Gastroesophageal sphincter (tissue), 4 donors: Measurements from ENCODE around the gene SFTA2. TPM values are rescaled to one million over a fixed set of nuclear protein-coding genes. Genes with fewer than 3 reads are reported as not detected.

Experiments
- ATAC-seq: fragments of 150-250 bp; one replicate; pipeline ENCODE4 v1.9.1; 2016; ENCODE audit warnings: mild to moderate bottlenecking, moderate library complexity
- H3K27ac ChIP-seq, 4 donors: fragments of 200-600 bp; sonication (generic) in 3 of 4; 1 replicate in 3 of 4; 2 replicates in 1 of 4; pipeline ENCODE4 v1.5.1; 2016 to 2019
- H3K27me3 ChIP-seq: fragments of 200-600 bp; sonication (generic); one replicate; pipeline ENCODE4 v1.5.1; 2019
- H3K36me3 ChIP-seq, 2 donors: fragments of 200-600 bp; sonication (generic); one replicate each; pipeline ENCODE4 v1.5.1; 2019; ENCODE audit warnings: control low read depth in 1 of 2
- H3K4me1 ChIP-seq, 3 donors: fragments of 200-600 bp; sonication (generic); 1 replicate in 2 of 3; 2 replicates in 1 of 3; pipeline ENCODE4 v1.5.1; 2016 to 2019; ENCODE audit warnings: control low read depth in 2 of 3
- H3K4me3 ChIP-seq, 2 donors: fragments of 200-600 bp; sonication (generic); one replicate each; pipeline ENCODE4 v1.5.1; 2019; ENCODE audit warnings: mild to moderate bottlenecking in 1 of 2, moderate library complexity in 1 of 2
- H3K9me3 ChIP-seq, 3 donors: fragments of 200-600 bp; sonication (generic); one replicate each; pipeline ENCODE4 v1.5.1; 2017 to 2019; ENCODE audit warnings: control low read depth in 2 of 3
- CTCF ChIP-seq, 4 experiments: fragments of 200-600 bp in 2 of 4; fragments of 450-650 bp in 2 of 4; sonication (generic) in 1 of 4; IDR thresholded peaks; one replicate each; pipeline ENCODE4 v1.5.1; 2017 to 2019; ENCODE audit warnings: antibody characterized with exemption in 4 of 4, mild to moderate bottlenecking in 2 of 4, moderate library complexity in 2 of 4
- EP300 ChIP-seq: sonication (generic); formaldehyde crosslinking; IDR thresholded peaks from one replicate; pipeline ENCODE4 v1.6.1; 2017; ENCODE audit warnings: antibody characterized with exemption, mild to moderate bottlenecking
- POLR2A ChIP-seq, 2 donors: fragments of 450-650 bp; IDR thresholded peaks; one replicate each; pipeline ENCODE4 v1.6.1; 2017; ENCODE audit warnings: antibody characterized with exemption in 2 of 2, mild to moderate bottlenecking in 2 of 2, moderate library complexity in 1 of 2
- POLR2AphosphoS5 ChIP-seq: sonication (generic); formaldehyde crosslinking; IDR thresholded peaks from one replicate; pipeline ENCODE4 v1.6.1; 2017; ENCODE audit warnings: antibody characterized with exemption
- WGBS, 2 donors: methylation state at CpG; one replicate each; pipeline ENCODE4 v1.1.5; 2018; ENCODE audit warnings: low coverage in 1 of 2; 5-methylcytosine and 5-hydroxymethylcytosine counted together
- total RNA-seq, 4 donors: library from RNA; depleted of rRNA; stranded (reverse); fragments of >200 nt; gene quantifications; one replicate each; pipeline ENCODE4 v1.1.0, GENCODE V29; 2016

The SFTA2 gene
- total RNA-seq, 4 donors from 2014 or later, result not detected

- no peak for ATAC-seq
- WGBS, 2 donors, result 70% methylated on average over 8 of the region's 10 CpGs; no CpG with 5 or more reads in 1 of the 2 donors
- Histone ChIP-seq H3K4me3 (no peak overlapping the region), H3K4me1 (peaks cover 0 to 4% (median 0%) of the 10 kb centered on the region in 3 donors), H3K36me3 (peaks cover 0 to 95% of the 10 kb centered on the region in 2 donors), H3K27ac (no peak overlapping the region), H3K27me3 (no peaks in the 10 kb centered on the region), H3K9me3 (no peaks in the 10 kb centered on the region)
- no peak for TF ChIP-seq CTCF (IDR thresholded peaks at IDR 0.05)
- no peak for TF ChIP-seq POLR2AphosphoS5
- TF ChIP-seq EP300, result no peak
Measured at GRCh38 chr6:30895343-30895742, 36.6 kb downstream of the SFTA2 start.

- WGBS, 2 donors, result 81 to 92% methylated on average over 2 to 3 of the region's 3 CpGs
- Histone ChIP-seq H3K27me3 (no peaks in the 10 kb centered on the region), H3K9me3 (no peaks in the 10 kb centered on the region), H3K36me3 (peaks cover 0 to 98% of the 10 kb centered on the region in 2 donors), H3K4me1 (peaks cover 0 to 8% (median 0%) of the 10 kb centered on the region in 3 donors), H3K4me3 (no peak overlapping the region), H3K27ac (no peak overlapping the region)
- TF ChIP-seq POLR2A (IDR thresholded peaks at IDR 0.05) (no peak), POLR2AphosphoS5 (no peak), CTCF (IDR thresholded peaks at IDR 0.05) (no peak), EP300 (no peak)
- no peak for ATAC-seq
Measured at GRCh38 chr6:30894935-30895334, 37.0 kb downstream of the SFTA2 start.

- Histone ChIP-seq H3K9me3 (no peaks in the 10 kb centered on the region), H3K27me3 (no peaks in the 10 kb centered on the region), H3K36me3 (peaks cover 0 to 98% of the 10 kb centered on the region in 2 donors), H3K4me3 (no peak overlapping the region), H3K4me1 (peaks cover 0 to 10% (median 0%) of the 10 kb centered on the region in 3 donors), H3K27ac (no peak overlapping the region)
- TF ChIP-seq POLR2A (IDR thresholded peaks at IDR 0.05) (no peak), CTCF (IDR thresholded peaks at IDR 0.05) (no peak), POLR2AphosphoS5 (no peak), EP300 (no peak)
- 90 to 92% methylated on average over 6 to 7 of the region's 12 CpGs for WGBS, 2 donors
- ATAC-seq, result no peak
Measured at GRCh38 chr6:30894381-30894780, 37.6 kb downstream of the SFTA2 start.

DNA sequence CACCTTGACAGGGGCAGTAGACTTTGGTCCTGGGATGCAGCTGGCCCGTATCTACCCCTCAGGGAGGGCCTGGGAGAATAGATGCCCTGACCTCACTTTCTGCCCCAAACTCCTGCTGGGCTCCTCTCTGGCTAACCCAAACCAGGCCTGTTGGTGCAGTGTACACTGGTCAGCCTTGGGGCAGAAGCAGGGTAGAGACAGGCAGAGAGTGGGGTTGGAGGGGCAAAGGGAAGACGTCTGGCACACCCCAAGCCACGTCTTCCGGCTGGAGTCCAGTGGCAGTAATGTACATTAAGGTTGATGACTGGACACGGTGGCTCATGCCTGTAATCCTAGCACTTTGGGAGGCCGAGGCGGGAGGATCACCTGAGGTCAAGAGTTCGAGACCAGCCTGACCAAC is 38.3 kb downstream of the SFTA2 start:
- no peaks in the 10 kb centered on the region for H3K9me3 ChIP-seq
- TF ChIP-seq POLR2A (IDR thresholded peaks at IDR 0.05), result no peak
- TF ChIP-seq CTCF (IDR thresholded peaks at IDR 0.05), result no peak
- TF ChIP-seq EP300, result no peak
- no peak for TF ChIP-seq POLR2AphosphoS5
- H3K4me3 ChIP-seq, result no peak overlapping the region
- no peaks in the 10 kb centered on the region for H3K27me3 ChIP-seq
- no peak overlapping the region for H3K27ac ChIP-seq
- peaks cover 0 to 15% (median 0%) of the 10 kb centered on the region in 3 donors for H3K4me1 ChIP-seq
- ATAC-seq, result no peak
- 80% methylated on average over 1 of the region's 8 CpGs; no CpG with 5 or more reads in 1 of the 2 donors for WGBS, 2 donors
- peaks cover 0 to 98% of the 10 kb centered on the region in 2 donors for H3K36me3 ChIP-seq

- Histone ChIP-seq H3K27ac (no peak overlapping the region), H3K9me3 (no peaks in the 10 kb centered on the region), H3K36me3 (peaks cover 0 to 92% of the 10 kb centered on the region in 2 donors), H3K27me3 (no peaks in the 10 kb centered on the region), H3K4me3 (no peak overlapping the region), H3K4me1 (peaks cover 0 to 21% (median 0%) of the 10 kb centered on the region in 3 donors)
- no peak for ATAC-seq
- 43% methylated on average over 1 of the region's 16 CpGs; no CpG with 5 or more reads in 1 of the 2 donors for WGBS, 2 donors
- TF ChIP-seq POLR2AphosphoS5 (no peak), POLR2A (IDR thresholded peaks at IDR 0.05) (no peak), CTCF (IDR thresholded peaks at IDR 0.05) (no peak), EP300 (no peak)
Measured at GRCh38 chr6:30893001-30893591, 38.9 kb downstream of the SFTA2 start.
